Measurements from ENCODE around the gene FLVCR2. TPM values are rescaled to one million over a fixed set of nuclear protein-coding genes. Genes with fewer than 3 reads are reported as not detected.

FLVCR2 gene
- total RNA-seq, 1 experiment from 2014 or later = 6.6 TPM

DNA sequence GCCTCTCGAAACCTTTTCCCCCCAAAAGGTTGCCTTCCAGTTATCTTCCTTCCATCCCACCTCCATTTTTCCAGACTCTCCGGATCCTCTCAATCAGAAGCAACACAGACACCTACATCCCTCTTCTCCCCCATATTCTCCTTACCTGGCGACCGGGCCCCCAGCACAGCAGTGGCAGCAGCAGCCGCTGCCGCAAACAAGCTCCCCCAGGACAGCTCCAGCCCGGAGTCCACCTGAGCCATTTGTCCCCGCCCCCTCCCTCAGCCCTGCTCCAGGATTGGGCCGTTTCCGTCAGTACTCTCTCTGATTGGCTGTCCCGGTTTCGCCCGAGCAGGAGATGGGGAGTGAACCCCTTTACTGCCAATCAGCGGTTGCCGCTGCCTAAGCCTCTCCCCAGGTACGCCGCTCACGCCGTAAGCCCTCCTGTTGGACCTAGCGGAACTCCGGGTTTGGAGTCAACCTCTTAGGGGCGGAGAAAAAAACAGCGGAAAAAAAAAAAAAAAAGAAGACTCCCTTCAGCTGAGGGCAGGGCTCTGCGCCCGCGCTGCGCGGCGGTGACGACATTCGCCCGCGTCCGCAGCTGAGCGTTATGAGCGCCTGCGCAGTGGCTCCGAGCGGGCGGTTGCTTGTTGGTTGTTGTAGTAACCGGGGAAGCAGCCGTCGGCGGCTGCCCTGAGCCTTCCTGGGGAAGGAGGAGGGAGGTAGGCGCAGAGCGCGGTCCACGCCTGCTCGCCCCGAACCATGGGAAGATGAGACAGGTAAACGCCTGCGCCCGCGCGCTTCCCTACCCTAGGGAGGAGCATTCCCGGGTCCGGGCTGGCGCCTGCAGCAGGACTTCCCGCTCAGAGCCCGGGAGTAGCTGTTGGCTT, 82.4 kb downstream of the FLVCR2 start, which contains the start of the genes ERG28 and TTLL5 (continued):
- TF ChIP-seq, protein P1, sequence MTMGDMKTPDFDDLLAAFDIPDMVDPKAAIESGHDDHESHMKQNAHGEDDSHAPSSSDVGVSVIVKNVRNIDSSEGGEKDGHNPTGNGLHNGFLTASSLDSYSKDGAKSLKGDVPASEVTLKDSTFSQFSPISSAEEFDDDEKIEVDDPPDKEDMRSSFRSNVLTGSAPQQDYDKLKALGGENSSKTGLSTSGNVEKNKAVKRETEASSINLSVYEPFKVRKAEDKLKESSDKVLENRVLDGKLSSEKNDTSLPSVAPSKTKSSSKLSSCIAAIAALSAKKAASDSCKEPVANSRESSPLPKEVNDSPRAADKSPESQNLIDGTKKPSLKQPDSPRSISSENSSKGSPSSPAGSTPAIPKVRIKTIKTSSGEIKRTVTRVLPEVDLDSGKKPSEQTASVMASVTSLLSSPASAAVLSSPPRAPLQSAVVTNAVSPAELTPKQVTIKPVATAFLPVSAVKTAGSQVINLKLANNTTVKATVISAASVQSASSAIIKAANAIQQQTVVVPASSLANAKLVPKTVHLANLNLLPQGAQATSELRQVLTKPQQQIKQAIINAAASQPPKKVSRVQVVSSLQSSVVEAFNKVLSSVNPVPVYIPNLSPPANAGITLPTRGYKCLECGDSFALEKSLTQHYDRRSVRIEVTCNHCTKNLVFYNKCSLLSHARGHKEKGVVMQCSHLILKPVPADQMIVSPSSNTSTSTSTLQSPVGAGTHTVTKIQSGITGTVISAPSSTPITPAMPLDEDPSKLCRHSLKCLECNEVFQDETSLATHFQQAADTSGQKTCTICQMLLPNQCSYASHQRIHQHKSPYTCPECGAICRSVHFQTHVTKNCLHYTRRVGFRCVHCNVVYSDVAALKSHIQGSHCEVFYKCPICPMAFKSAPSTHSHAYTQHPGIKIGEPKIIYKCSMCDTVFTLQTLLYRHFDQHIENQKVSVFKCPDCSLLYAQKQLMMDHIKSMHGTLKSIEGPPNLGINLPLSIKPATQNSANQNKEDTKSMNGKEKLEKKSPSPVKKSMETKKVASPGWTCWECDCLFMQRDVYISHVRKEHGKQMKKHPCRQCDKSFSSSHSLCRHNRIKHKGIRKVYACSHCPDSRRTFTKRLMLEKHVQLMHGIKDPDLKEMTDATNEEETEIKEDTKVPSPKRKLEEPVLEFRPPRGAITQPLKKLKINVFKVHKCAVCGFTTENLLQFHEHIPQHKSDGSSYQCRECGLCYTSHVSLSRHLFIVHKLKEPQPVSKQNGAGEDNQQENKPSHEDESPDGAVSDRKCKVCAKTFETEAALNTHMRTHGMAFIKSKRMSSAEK (CRISPR knock-in tag; IDR thresholded peaks at IDR 0.05; ENCODE audit: borderline replicate concordance) = no peak
- TF ChIP-seq, protein P2, sequence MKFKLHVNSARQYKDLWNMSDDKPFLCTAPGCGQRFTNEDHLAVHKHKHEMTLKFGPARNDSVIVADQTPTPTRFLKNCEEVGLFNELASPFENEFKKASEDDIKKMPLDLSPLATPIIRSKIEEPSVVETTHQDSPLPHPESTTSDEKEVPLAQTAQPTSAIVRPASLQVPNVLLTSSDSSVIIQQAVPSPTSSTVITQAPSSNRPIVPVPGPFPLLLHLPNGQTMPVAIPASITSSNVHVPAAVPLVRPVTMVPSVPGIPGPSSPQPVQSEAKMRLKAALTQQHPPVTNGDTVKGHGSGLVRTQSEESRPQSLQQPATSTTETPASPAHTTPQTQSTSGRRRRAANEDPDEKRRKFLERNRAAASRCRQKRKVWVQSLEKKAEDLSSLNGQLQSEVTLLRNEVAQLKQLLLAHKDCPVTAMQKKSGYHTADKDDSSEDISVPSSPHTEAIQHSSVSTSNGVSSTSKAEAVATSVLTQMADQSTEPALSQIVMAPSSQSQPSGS (CRISPR knock-in tag; IDR thresholded peaks at IDR 0.05; ENCODE audit: borderline replicate concordance, low read depth) = no peak
- no peak for TF ChIP-seq NR3C1 (CRISPR knock-in tag; conservative IDR thresholded peaks at IDR 0.05; ENCODE audit: low read depth)
- peak; percentile 54; the same call in 1 of the 2 replicates for TF ChIP-seq MYBL2 (CRISPR knock-in tag; IDR thresholded peaks at IDR 0.05)
- 0 out of 2 replicates have a peak, but pooled peaks have one; percentile 17 for TF ChIP-seq GABPB1 (CRISPR knock-in tag; IDR thresholded peaks at IDR 0.05)
- no peak for TF ChIP-seq TP53 (CRISPR knock-in tag; IDR thresholded peaks at IDR 0.05)
- no peak for TF ChIP-seq ZNF396 (CRISPR knock-in tag; IDR thresholded peaks at IDR 0.05; ENCODE audit: borderline replicate concordance)
- no peak for TF ChIP-seq IRF2 (CRISPR knock-in tag; IDR thresholded peaks at IDR 0.05; ENCODE audit: borderline replicate concordance, low read depth)
- TF ChIP-seq, protein P3, sequence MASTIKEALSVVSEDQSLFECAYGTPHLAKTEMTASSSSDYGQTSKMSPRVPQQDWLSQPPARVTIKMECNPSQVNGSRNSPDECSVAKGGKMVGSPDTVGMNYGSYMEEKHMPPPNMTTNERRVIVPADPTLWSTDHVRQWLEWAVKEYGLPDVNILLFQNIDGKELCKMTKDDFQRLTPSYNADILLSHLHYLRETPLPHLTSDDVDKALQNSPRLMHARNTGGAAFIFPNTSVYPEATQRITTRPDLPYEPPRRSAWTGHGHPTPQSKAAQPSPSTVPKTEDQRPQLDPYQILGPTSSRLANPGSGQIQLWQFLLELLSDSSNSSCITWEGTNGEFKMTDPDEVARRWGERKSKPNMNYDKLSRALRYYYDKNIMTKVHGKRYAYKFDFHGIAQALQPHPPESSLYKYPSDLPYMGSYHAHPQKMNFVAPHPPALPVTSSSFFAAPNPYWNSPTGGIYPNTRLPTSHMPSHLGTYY (CRISPR knock-in tag; IDR thresholded peaks at IDR 0.05) = no peak

DNA sequence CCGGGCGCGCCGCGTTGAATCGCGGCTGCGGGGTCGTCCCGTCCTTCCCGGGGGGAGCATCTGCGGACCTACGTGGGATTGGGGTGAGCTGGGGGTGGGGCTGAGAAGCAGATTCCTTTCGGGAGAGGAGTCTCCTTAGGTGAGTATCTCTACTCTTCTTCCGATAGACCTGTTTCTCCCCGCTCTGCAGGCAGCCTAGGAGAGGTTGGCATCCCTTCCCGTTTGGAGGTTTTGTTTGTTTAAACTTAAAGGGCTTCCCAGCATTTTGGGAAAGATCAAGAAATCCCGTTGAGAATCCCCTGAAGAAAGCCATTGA, 83.0 kb downstream of the FLVCR2 start:
- Mint-ChIP-seq H3K27ac (peak overlapping the region; percentile 95), H3K4me1 (peaks cover 17% of the 10 kb centered on the region), H3K4me3 (peak overlapping the region; percentile 92), H3K36me3 (peaks cover 6% of the 10 kb centered on the region), H3K9me3 (no peaks in the 10 kb centered on the region), H3K27me3 (ENCODE audit: low read depth) (no peaks in the 10 kb centered on the region)
- ATAC-seq (no peak), DNase-seq (ENCODE audit: low spot score) (no peak)
- POLR2A ChIA-PET = interaction anchor here (0.6 to 1.8 kb wide), 5 partner anchors 7 to 251 kb away, joined by 3 to 17 read pairs (median 3); partner anchors contain the start of gene FLVCR2
- CTCF ChIA-PET = interaction anchor here (0.7 to 2.9 kb wide), 12 partner anchors 18 to 321 kb away, joined by 3 to 55 read pairs (median 6); partner anchors contain the start of gene FLVCR2
- TF ChIP-seq, protein P4, sequence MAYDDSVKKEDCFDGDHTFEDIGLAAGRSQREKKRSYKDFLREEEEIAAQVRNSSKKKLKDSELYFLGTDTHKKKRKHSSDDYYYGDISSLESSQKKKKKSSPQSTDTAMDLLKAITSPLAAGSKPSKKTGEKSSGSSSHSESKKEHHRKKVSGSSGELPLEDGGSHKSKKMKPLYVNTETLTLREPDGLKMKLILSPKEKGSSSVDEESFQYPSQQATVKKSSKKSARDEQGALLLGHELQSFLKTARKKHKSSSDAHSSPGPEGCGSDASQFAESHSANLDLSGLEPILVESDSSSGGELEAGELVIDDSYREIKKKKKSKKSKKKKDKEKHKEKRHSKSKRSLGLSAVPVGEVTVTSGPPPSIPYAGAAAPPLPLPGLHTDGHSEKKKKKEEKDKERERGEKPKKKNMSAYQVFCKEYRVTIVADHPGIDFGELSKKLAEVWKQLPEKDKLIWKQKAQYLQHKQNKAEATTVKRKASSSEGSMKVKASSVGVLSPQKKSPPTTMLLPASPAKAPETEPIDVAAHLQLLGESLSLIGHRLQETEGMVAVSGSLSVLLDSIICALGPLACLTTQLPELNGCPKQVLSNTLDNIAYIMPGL (CRISPR knock-in tag; IDR thresholded peaks at IDR 0.05) = 0 out of 2 replicates have a peak, but pooled peaks have one; percentile 49
- TF ChIP-seq, protein P1 (CRISPR knock-in tag; IDR thresholded peaks at IDR 0.05; ENCODE audit: borderline replicate concordance) = no peak
- TF ChIP-seq, protein P5, sequence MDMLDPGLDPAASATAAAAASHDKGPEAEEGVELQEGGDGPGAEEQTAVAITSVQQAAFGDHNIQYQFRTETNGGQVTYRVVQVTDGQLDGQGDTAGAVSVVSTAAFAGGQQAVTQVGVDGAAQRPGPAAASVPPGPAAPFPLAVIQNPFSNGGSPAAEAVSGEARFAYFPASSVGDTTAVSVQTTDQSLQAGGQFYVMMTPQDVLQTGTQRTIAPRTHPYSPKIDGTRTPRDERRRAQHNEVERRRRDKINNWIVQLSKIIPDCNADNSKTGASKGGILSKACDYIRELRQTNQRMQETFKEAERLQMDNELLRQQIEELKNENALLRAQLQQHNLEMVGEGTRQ (CRISPR knock-in tag; IDR thresholded peaks at IDR 0.05) = peak; percentile 3; the same call in 1 of the 2 replicates
- TF ChIP-seq, protein P6, sequence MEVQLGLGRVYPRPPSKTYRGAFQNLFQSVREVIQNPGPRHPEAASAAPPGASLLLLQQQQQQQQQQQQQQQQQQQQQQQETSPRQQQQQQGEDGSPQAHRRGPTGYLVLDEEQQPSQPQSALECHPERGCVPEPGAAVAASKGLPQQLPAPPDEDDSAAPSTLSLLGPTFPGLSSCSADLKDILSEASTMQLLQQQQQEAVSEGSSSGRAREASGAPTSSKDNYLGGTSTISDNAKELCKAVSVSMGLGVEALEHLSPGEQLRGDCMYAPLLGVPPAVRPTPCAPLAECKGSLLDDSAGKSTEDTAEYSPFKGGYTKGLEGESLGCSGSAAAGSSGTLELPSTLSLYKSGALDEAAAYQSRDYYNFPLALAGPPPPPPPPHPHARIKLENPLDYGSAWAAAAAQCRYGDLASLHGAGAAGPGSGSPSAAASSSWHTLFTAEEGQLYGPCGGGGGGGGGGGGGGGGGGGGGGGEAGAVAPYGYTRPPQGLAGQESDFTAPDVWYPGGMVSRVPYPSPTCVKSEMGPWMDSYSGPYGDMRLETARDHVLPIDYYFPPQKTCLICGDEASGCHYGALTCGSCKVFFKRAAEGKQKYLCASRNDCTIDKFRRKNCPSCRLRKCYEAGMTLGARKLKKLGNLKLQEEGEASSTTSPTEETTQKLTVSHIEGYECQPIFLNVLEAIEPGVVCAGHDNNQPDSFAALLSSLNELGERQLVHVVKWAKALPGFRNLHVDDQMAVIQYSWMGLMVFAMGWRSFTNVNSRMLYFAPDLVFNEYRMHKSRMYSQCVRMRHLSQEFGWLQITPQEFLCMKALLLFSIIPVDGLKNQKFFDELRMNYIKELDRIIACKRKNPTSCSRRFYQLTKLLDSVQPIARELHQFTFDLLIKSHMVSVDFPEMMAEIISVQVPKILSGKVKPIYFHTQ (CRISPR knock-in tag; IDR thresholded peaks at IDR 0.05) = no peak
- TF ChIP-seq CREB1 (CRISPR knock-in tag; IDR thresholded peaks at IDR 0.05) = no peak
- TF ChIP-seq, protein P7, sequence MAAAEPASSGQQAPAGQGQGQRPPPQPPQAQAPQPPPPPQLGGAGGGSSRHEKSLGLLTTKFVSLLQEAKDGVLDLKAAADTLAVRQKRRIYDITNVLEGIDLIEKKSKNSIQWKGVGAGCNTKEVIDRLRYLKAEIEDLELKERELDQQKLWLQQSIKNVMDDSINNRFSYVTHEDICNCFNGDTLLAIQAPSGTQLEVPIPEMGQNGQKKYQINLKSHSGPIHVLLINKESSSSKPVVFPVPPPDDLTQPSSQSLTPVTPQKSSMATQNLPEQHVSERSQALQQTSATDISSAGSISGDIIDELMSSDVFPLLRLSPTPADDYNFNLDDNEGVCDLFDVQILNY (CRISPR knock-in tag; IDR thresholded peaks at IDR 0.05) = no peak; the same call in 1 of the 2 replicates
- TF ChIP-seq NFATC4 (CRISPR knock-in tag; IDR thresholded peaks at IDR 0.05) = no peak
